Measurements from ENCODE around the gene DENND2D.

The DENND2D gene

GRCh38 chr1:111196213-111196612 lies 4.2 kb downstream of the DENND2D start (continued):
- TF ChIP-seq TSHZ2 (CRISPR knock-in tag; IDR thresholded peaks at IDR 0.05) (no peak), SNAI2 (CRISPR knock-in tag; IDR thresholded peaks at IDR 0.05) (no peak)

DNA sequence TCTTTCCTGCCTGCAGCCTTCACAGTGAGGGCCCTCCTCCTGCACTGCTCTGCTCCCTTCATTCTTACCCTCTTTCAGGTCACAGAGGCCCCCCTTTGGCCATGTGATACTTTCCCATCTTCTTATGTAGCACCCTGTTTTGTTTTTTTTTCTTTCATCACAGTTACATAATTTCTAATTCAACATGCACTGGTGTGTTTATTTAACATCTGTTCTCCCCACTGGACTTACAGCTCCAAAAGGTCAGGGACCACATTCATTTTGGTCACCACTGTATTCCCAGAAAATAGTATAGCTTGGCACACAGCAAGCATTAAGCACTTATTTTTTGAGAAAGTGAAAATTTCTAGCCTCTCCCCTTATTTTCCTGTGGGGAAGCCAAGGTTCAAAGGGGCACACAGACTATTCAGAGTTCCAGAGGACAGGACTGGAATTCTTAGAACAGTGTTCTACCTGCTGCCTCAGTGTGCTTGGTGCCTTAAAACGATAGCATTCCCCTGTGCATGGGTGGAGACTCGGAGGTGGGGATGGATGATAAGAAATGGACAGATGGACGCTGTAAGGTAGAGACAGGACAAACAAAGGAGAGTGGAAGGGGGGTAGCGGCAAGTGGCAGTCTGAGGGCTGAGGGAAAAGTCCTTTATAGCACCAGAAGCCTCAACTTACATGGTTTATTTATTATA lies 5.3 kb downstream of the DENND2D start:
- TF ChIP-seq BACH2 (CRISPR knock-in tag; IDR thresholded peaks at IDR 0.05; ENCODE audit: borderline replicate concordance) = no peak
- no peak for TF ChIP-seq TSHZ2 (CRISPR knock-in tag; IDR thresholded peaks at IDR 0.05)
- TF ChIP-seq GLIS3 (CRISPR knock-in tag; IDR thresholded peaks at IDR 0.05) = no peak
- no peak for TF ChIP-seq OSR1 (CRISPR knock-in tag; IDR thresholded peaks at IDR 0.05)
- TF ChIP-seq TCF4 (CRISPR knock-in tag; IDR thresholded peaks at IDR 0.05; ENCODE audit: borderline replicate concordance) = no peak
- TF ChIP-seq PPARA (CRISPR knock-in tag; IDR thresholded peaks at IDR 0.05; ENCODE audit: borderline replicate concordance) = no peak
- no peak for TF ChIP-seq SNAI2 (CRISPR knock-in tag; IDR thresholded peaks at IDR 0.05)
- TF ChIP-seq, protein P1, sequence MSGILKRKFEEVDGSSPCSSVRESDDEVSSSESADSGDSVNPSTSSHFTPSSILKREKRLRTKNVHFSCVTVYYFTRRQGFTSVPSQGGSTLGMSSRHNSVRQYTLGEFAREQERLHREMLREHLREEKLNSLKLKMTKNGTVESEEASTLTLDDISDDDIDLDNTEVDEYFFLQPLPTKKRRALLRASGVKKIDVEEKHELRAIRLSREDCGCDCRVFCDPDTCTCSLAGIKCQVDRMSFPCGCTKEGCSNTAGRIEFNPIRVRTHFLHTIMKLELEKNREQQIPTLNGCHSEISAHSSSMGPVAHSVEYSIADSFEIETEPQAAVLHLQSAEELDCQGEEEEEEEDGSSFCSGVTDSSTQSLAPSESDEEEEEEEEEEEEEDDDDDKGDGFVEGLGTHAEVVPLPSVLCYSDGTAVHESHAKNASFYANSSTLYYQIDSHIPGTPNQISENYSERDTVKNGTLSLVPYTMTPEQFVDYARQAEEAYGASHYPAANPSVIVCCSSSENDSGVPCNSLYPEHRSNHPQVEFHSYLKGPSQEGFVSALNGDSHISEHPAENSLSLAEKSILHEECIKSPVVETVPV (CRISPR knock-in tag; IDR thresholded peaks at IDR 0.05) = no peak
- TF ChIP-seq ZFP3 (CRISPR knock-in tag; IDR thresholded peaks at IDR 0.05) = no peak
- no peak for TF ChIP-seq ZNF8 (CRISPR knock-in tag; IDR thresholded peaks at IDR 0.05)
- no peak for TF ChIP-seq POU6F1 (CRISPR knock-in tag; IDR thresholded peaks at IDR 0.05; ENCODE audit: borderline replicate concordance, low read depth)
- TF ChIP-seq ZFP30 (CRISPR knock-in tag; IDR thresholded peaks at IDR 0.05) = no peak
- no peak for TF ChIP-seq ESRRG (CRISPR knock-in tag; IDR thresholded peaks at IDR 0.05)
- TF ChIP-seq ARNTL (CRISPR knock-in tag; IDR thresholded peaks at IDR 0.05; ENCODE audit: borderline replicate concordance, low read depth) = no peak
- no peak for TF ChIP-seq ISL1 (CRISPR knock-in tag; IDR thresholded peaks at IDR 0.05)
- ATAC-seq = no peak

DNA sequence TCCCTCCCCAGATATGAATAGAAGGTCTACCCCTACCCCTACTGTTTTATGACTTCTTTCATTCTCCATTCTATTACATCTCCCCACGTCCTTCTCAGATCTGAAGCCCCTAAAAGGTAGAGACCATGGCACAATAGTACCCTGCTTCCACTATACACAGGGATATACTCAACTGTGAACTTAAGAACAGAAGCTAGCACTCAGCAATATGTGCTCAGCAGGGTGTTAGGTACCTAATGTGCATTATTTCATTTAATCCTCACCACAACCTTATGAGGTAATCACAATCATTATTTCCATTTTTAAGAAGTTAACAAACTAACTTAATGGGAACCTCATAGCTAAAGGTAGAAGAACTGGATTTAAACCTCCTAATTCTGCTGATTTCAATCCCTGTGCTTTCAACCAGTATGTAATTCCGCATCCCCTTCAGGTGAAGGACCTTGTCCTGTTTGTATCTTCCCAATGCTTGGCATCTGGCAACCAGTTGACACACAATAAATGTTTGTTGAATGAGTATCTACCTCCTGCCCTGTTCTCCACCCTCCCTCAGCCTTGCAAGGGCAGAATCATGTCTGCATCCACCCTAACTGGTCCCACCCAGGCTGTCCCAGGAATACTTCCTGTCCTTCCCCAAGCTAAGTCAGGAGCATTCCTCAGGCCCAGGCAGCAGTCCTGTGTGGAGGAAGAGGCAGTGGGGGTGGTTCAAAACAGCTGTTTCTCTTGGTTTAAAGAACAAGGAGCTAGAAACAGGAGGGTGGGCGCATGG lies 6.5 kb downstream of the DENND2D start:
- ATAC-seq = no peak
- TF ChIP-seq BACH2 (CRISPR knock-in tag; IDR thresholded peaks at IDR 0.05; ENCODE audit: borderline replicate concordance) (no peak), PPARA (CRISPR knock-in tag; IDR thresholded peaks at IDR 0.05; ENCODE audit: borderline replicate concordance) (no peak), ZFP3 (CRISPR knock-in tag; IDR thresholded peaks at IDR 0.05) (no peak), ZNF8 (CRISPR knock-in tag; IDR thresholded peaks at IDR 0.05) (no peak), ZFP30 (CRISPR knock-in tag; IDR thresholded peaks at IDR 0.05) (no peak), ESRRG (CRISPR knock-in tag; IDR thresholded peaks at IDR 0.05) (no peak), PATZ1 (CRISPR knock-in tag; IDR thresholded peaks at IDR 0.05; ENCODE audit: borderline replicate concordance) (no peak), TCF4 (CRISPR knock-in tag; IDR thresholded peaks at IDR 0.05; ENCODE audit: borderline replicate concordance) (no peak), POU6F1 (CRISPR knock-in tag; IDR thresholded peaks at IDR 0.05; ENCODE audit: borderline replicate concordance, low read depth) (no peak), SNAI2 (CRISPR knock-in tag; IDR thresholded peaks at IDR 0.05) (no peak)
- TF ChIP-seq, protein P1 (CRISPR knock-in tag; IDR thresholded peaks at IDR 0.05) = no peak
